H9 (cell line): Measurements from ENCODE around the gene CDC14A. TPM values are rescaled to one million over a fixed set of nuclear protein-coding genes. Genes with fewer than 3 reads are reported as not detected.

Experiments
- DNase-seq: peaks from one replicate; pipeline ENCODE4 v3.0.0-alpha.2; 2017
- H2AFZ ChIP-seq: one replicate; pipeline ENCODE4 v1.6.1; 2013; ENCODE audit warnings: mild to moderate bottlenecking, low read length, control low read depth, moderate library complexity
- H2AK5ac ChIP-seq: 2 replicates; pipeline ENCODE4 v1.6.1; 2013; ENCODE audit warnings: low read length, control low read depth, mixed read lengths; ENCODE audit not compliant: insufficient read length
- H2BK120ac ChIP-seq: one replicate; pipeline ENCODE4 v1.6.1; 2013; ENCODE audit warnings: low read depth, mild to moderate bottlenecking, low read length, control low read depth, inconsistent platforms; ENCODE audit not compliant: poor library complexity, severe bottlenecking
- H2BK12ac ChIP-seq: 2 replicates; pipeline ENCODE4 v1.6.1; 2013; ENCODE audit warnings: low read length, control low read depth, mixed read lengths, low read depth; ENCODE audit not compliant: insufficient read length
- H2BK15ac ChIP-seq: 2 replicates; pipeline ENCODE4 v1.6.1; 2013; ENCODE audit warnings: low read depth, low read length, control low read depth
- H2BK20ac ChIP-seq: one replicate; pipeline ENCODE4 v1.6.1; 2013; ENCODE audit warnings: low read depth, mild to moderate bottlenecking, low read length, control low read depth, inconsistent platforms; ENCODE audit not compliant: poor library complexity, severe bottlenecking
- H2BK5ac ChIP-seq: 2 replicates; pipeline ENCODE4 v1.6.1; 2013; ENCODE audit warnings: low read length, control low read depth, mixed read lengths; ENCODE audit not compliant: insufficient read length
- H3K14ac ChIP-seq: 2 replicates; pipeline ENCODE4 v1.6.1; 2013; ENCODE audit warnings: low read length, control low read depth; ENCODE audit not compliant: insufficient read depth
- H3K18ac ChIP-seq: 2 replicates; pipeline ENCODE4 v1.6.1; 2013; ENCODE audit warnings: low read depth, mild to moderate bottlenecking, mixed read lengths, low read length, control low read depth; ENCODE audit not compliant: insufficient read length
- H3K23ac ChIP-seq: 2 replicates; pipeline ENCODE4 v1.6.1; 2013; ENCODE audit warnings: low read length, control low read depth, mixed read lengths, low read depth; ENCODE audit not compliant: insufficient read length
- H3K23me2 ChIP-seq: 2 replicates; pipeline ENCODE4 v1.6.1; 2013; ENCODE audit warnings: low read depth, mild to moderate bottlenecking, mixed read lengths, low read length, control low read depth; ENCODE audit not compliant: insufficient read length, poor library complexity, severe bottlenecking
- H3K27ac ChIP-seq: 2 replicates; pipeline ENCODE4 v1.5.1; 2013; ENCODE audit warnings: low read length, control low read depth, mixed read lengths, low read depth; ENCODE audit not compliant: insufficient read length
- H3K27me3 ChIP-seq: 2 replicates; pipeline ENCODE4 v1.6.1; 2013; ENCODE audit warnings: low read length, control low read depth, inconsistent platforms; ENCODE audit not compliant: insufficient read depth
- H3K4ac ChIP-seq: 2 replicates; pipeline ENCODE4 v1.6.1; 2013; ENCODE audit warnings: low read depth, mild to moderate bottlenecking, control low read depth, inconsistent platforms, low read length, moderate library complexity
- H3K4me1 ChIP-seq: 2 replicates; pipeline ENCODE4 v1.6.1; 2013; ENCODE audit warnings: low read length, control low read depth, inconsistent platforms; ENCODE audit not compliant: insufficient read depth
- H3K4me2 ChIP-seq: 2 replicates; pipeline ENCODE4 v1.6.1; 2013; ENCODE audit warnings: low read length, control low read depth, mixed read lengths; ENCODE audit not compliant: insufficient read length, insufficient read depth
- H3K56ac ChIP-seq: 2 replicates; pipeline ENCODE4 v1.6.1; 2013; ENCODE audit warnings: low read depth, mild to moderate bottlenecking, mixed read lengths, low read length, control low read depth; ENCODE audit not compliant: insufficient read length
- H3K79me1 ChIP-seq: 2 replicates; pipeline ENCODE4 v1.6.1; 2013; ENCODE audit warnings: low read depth, mild to moderate bottlenecking, moderate library complexity, low read length, control low read depth, inconsistent platforms; ENCODE audit not compliant: insufficient read depth, poor library complexity, severe bottlenecking
- H3K79me2 ChIP-seq: 2 replicates; pipeline ENCODE4 v1.6.1; 2013; ENCODE audit warnings: low read length, control low read depth, inconsistent platforms; ENCODE audit not compliant: insufficient read depth
- H3K9ac ChIP-seq: 2 replicates; pipeline ENCODE4 v1.6.1; 2013; ENCODE audit warnings: low read length, control low read depth, mixed read lengths; ENCODE audit not compliant: insufficient read length; ENCODE audit errors: extremely low read depth
- H3K9me3 ChIP-seq: one replicate; pipeline ENCODE4 v1.6.1; 2013; ENCODE audit warnings: low read depth, low read length, inconsistent platforms; ENCODE audit not compliant: control insufficient read depth
- H3T11ph ChIP-seq: one replicate; pipeline ENCODE4 v1.6.1; 2013; ENCODE audit warnings: mild to moderate bottlenecking, low read length, control low read depth, inconsistent platforms
- H4K20me1 ChIP-seq: one replicate; pipeline ENCODE4 v1.6.1; 2013; ENCODE audit not compliant: control insufficient read depth, insufficient read length, insufficient read depth
- H4K5ac ChIP-seq: 2 replicates; pipeline ENCODE4 v1.6.1; 2013; ENCODE audit warnings: low read depth, mild to moderate bottlenecking, mixed read lengths, low read length, control low read depth; ENCODE audit not compliant: insufficient read length
- H4K8ac ChIP-seq: replicated peaks from 2 replicates; pipeline ENCODE4 v1.6.1; 2013; ENCODE audit warnings: low read length, control low read depth, mixed read lengths, low read depth; ENCODE audit not compliant: insufficient read length
- H4K91ac ChIP-seq: 2 replicates; pipeline ENCODE4 v1.6.1; 2013; ENCODE audit warnings: low read depth, mild to moderate bottlenecking, moderate library complexity, mixed read lengths, low read length, control low read depth; ENCODE audit not compliant: insufficient read length
- H3K27ac Mint-ChIP-seq, 3 experiments: 2 replicates in 2 of 3; 3 replicates in 1 of 3; pipeline ENCODE4 v1.8.0; 2020 to 2021; ENCODE audit warnings: mixed read lengths in 3 of 3, mild to moderate bottlenecking in 1 of 3, moderate library complexity in 1 of 3
- H3K27me3 Mint-ChIP-seq: 2 replicates; pipeline ENCODE4 v1.8.0; 2021; ENCODE audit warnings: low read depth, mild to moderate bottlenecking, moderate library complexity, mixed read lengths
- H3K36me3 Mint-ChIP-seq, 3 experiments: 2 replicates in 2 of 3; 3 replicates in 1 of 3; pipeline ENCODE4 v1.8.0; 2020 to 2021; ENCODE audit warnings: low read depth in 3 of 3, mixed read lengths in 3 of 3; ENCODE audit not compliant: insufficient read depth in 1 of 3
- H3K4me1 Mint-ChIP-seq, 2 experiments: 2 replicates each; pipeline ENCODE4 v1.8.0; 2020; ENCODE audit warnings: mixed read lengths in 2 of 2
- H3K4me3 Mint-ChIP-seq, 2 experiments: 2 replicates in 1 of 2; 3 replicates in 1 of 2; pipeline ENCODE4 v1.8.0; 2020 to 2021; ENCODE audit warnings: mild to moderate bottlenecking in 2 of 2, mixed read lengths in 2 of 2, moderate library complexity in 1 of 2
- H3K9me3 Mint-ChIP-seq, 2 experiments: 2 replicates in 1 of 2; 3 replicates in 1 of 2; pipeline ENCODE4 v1.8.0; 2020; ENCODE audit warnings: mild to moderate bottlenecking in 2 of 2, mixed read lengths in 2 of 2, moderate library complexity in 1 of 2
- CTCF ChIP-seq: fragments of 200-600 bp; sonication (generic); conservative IDR thresholded peaks from 3 replicates; pipeline ENCODE4 v1.8.0; 2021; ENCODE audit warnings: antibody characterized with exemption, mild to moderate bottlenecking
- WGBS: extraction: QIAGEN DNeasy Blood & Tissue Kit; methylation state at CpG from one replicate; pipeline ENCODE4 v1.1.7; 2013; ENCODE audit warnings: missing lambda C conversion rate, low lambda C conversion rate, mixed read lengths; ENCODE audit not compliant: insufficient read length; ENCODE audit errors: extremely low coverage; 5-methylcytosine and 5-hydroxymethylcytosine counted together
- total RNA-seq: library from RNA; stranded (reverse); gene quantifications from 2 replicates; pipeline ENCODE4 v1.2.1, GENCODE V29; 2021

The CDC14A gene
- total RNA-seq, 1 experiment from 2014 or later = 8.9 TPM

DNA sequence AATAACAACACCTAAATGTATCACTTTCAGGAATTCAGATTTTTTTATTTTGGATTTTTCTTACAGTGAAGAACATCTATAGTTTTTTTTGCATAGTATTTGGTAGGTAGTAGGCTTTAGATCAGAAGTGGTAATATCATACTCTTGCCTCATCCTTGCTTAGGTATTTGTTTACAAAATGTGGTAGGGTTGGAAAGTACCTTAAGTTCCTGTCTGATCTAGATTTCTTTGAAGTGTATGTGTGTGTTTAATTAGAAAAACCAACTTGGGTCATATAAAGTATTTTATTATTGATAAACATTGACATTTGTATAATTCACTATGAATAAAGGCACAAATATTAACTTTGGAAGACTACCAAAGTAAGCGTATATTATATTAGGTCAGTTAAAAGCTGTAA lies 100.3 kb downstream of the CDC14A start:
- no peak overlapping the region for H2AK5ac ChIP-seq
- no peak overlapping the region for H2BK120ac ChIP-seq
- H3K23ac ChIP-seq = no peak overlapping the region
- Mint-ChIP-seq H3K4me1 (no peaks in the 10 kb centered on the region), H3K9me3 (no peaks in the 10 kb centered on the region), H3K27me3 (no peaks in the 10 kb centered on the region), H3K36me3 (no peaks in the 10 kb centered on the region; a peak in 1 of 7 replicates), H3K4me3 (no peak overlapping the region), H3K27ac (no peak overlapping the region)
- H3T11ph ChIP-seq = no peak overlapping the region
- no peaks in the 10 kb centered on the region for H4K20me1 ChIP-seq
- no peak overlapping the region for H3K56ac ChIP-seq
- H3K14ac ChIP-seq = no peak overlapping the region
- no peak overlapping the region for H4K91ac ChIP-seq
- no peak overlapping the region for H2BK12ac ChIP-seq
- TF ChIP-seq CTCF = no peak
- no peak overlapping the region for H4K8ac ChIP-seq
- H3K4me1 ChIP-seq = no peaks in the 10 kb centered on the region
- no peaks in the 10 kb centered on the region for H3K79me2 ChIP-seq
- H2AFZ ChIP-seq = no peak overlapping the region
- WGBS = no CpG with 5 or more reads among the region's 1 CpG
- no peak overlapping the region for H2BK5ac ChIP-seq
- no peaks in the 10 kb centered on the region for H3K27me3 ChIP-seq
- H3K4me2 ChIP-seq = no peak overlapping the region
- peaks cover 4% of the 10 kb centered on the region for H3K79me1 ChIP-seq
- no peak overlapping the region for H3K4ac ChIP-seq
- no peak overlapping the region for H3K27ac ChIP-seq
- no peaks in the 10 kb centered on the region for H3K23me2 ChIP-seq
- H3K9ac ChIP-seq = no peak overlapping the region
- no peak overlapping the region for H2BK15ac ChIP-seq
- no peaks in the 10 kb centered on the region for H3K9me3 ChIP-seq
- no peak overlapping the region for H3K18ac ChIP-seq
- DNase-seq = no peak
- no peak overlapping the region for H2BK20ac ChIP-seq
- no peak overlapping the region for H4K5ac ChIP-seq
